OCI-LY7 (cell line): ENCODE measurements around the gene GRIK2.

Experiments used
- CTCF ChIP-seq: fragments of 200-600 bp; sonication (generic); conservative IDR thresholded peaks from 2 replicates; pipeline ENCODE4 v1.5.1; 2014; ENCODE audit warnings: mild to moderate bottlenecking, antibody characterized with exemption, low read length, moderate library complexity, mixed read lengths
- EZH2phosphoT487 ChIP-seq: fragments of 200-600 bp; sonication (generic); IDR thresholded peaks from 2 replicates; pipeline ENCODE4 v1.6.1; 2018; ENCODE audit warnings: low read depth, borderline replicate concordance, mild to moderate bottlenecking, mixed run types, antibody characterized with exemption, low read length, moderate library complexity, mixed read lengths

- no peak for TF ChIP-seq CTCF
- no peak for TF ChIP-seq EZH2phosphoT487
Observed at GRCh38 chr6:101433141-101433540, 39.6 kb downstream of the GRIK2 start.
